ES-I3 (cell line): Measurements from ENCODE around the gene MGAT2.
"Not testable (repeated sequence)": the region's sequence is repeated elsewhere in the genome, so short reads cannot be mapped to it uniquely, and the experiment has no call there.

Experiments used
- H3K36me3 ChIP-seq: 2 replicates; pipeline ENCODE4 v1.6.1; 2013; ENCODE audit warnings: mild to moderate bottlenecking, low read length, control low read depth, moderate library complexity; ENCODE audit not compliant: insufficient read depth
- H3K4me1 ChIP-seq: 2 replicates; pipeline ENCODE4 v1.6.1; 2013; ENCODE audit warnings: mild to moderate bottlenecking, control low read depth, low read length; ENCODE audit not compliant: insufficient read depth
- H3K9ac ChIP-seq: 2 replicates; pipeline ENCODE4 v1.6.1; 2013; ENCODE audit warnings: low read depth, mild to moderate bottlenecking, low read length, moderate library complexity
- H3K9me3 ChIP-seq: 2 replicates; pipeline ENCODE4 v1.6.1; 2013; ENCODE audit warnings: mild to moderate bottlenecking, low read length, moderate library complexity; ENCODE audit not compliant: control insufficient read depth, insufficient read depth

The MGAT2 gene

DNA sequence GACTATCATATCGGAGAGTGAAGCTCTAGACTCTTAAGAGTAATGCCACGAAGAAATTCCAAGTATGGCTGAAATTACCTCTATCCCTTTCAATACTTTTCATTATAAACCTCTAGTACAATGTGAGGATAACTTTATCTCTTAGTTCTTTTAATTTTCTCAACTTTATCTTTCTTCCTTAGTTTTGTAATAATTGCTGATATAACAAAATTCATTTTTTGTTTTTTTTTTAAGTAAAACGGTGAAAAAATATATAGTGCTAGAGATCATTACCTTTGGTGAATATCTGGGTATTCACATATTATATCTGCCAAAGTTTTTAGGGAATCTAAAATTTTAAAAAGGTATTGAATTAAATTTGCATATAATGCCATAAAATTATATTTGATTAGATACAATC, 33.9 kb downstream of the MGAT2 start:
- Histone ChIP-seq H3K9ac (no peak overlapping the region), H3K36me3 (no peaks in the 10 kb centered on the region; the same call in 1 of the 2 replicates), H3K9me3 (no peaks in the 10 kb centered on the region)

DNA sequence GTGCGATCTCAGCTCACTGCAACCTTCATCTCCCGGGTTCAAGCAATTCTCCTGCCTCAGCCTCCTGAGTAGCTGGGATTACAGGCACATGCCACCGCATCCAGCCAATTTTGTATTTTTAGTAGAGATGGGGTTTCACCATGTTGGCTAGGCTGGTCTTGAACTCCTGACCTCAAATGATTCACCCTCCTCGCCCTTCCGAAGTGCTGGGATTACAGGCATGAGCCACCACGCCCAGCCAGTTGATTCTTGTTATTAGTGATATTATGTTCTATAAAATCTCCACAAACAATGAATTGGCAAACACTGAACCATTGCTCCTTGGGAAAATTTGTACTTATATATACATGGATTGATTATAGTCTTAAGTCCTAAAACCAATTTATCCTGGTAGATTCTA, 36.9 kb downstream of the MGAT2 start:
- H3K4me1 ChIP-seq, H3K36me3 ChIP-seq, H3K9ac ChIP-seq, H3K9me3 ChIP-seq: not testable (repeated sequence)

More for the DNA sequence above, 33.9 kb downstream of the MGAT2 start:
- no peaks in the 10 kb centered on the region for H3K4me1 ChIP-seq

DNA sequence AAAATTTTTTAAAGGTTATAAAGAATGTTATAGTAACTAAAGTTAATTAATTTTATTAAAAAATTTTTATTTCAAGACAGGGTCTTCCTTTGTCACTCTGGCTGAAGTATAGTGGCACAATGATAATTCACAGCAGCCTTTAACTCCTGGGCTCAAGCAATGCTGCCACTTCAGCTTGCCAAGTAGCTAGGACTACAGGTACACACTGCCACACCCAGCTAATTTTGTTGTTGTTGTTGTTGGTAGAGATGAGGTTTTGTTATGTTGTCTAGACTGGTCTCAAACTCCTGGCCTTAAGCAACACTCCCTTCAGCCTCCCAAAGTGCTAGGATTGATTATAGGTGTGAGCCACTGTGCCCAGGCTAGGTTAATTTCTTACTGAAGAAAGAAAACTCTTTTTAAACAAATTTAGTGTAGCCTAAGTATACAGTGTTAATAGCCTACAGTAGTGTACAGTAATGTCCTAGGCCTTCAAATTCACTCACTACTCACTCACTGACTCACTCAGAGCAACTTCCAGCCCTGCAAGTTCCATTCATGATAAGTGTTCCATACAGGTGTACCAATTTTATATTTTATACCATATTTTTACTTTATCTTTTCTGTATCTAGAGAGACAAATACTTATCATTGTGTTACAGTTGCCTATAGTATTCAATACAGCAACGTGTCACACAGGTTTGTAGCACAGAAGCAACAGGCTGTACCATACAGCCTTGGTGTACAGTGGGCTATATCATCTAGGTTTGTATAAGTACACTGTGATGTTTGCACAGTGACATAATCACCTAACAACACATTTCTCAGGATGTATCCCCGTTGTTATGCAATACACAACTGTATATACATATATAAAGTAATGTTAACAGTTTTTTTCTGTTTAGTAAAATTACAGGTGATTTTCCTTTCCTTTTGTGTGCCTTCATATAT, 39.2 kb downstream of the MGAT2 start:
- Histone ChIP-seq H3K36me3 (no peaks in the 10 kb centered on the region), H3K9ac (no peak overlapping the region), H3K9me3 (no peaks in the 10 kb centered on the region), H3K4me1 (no peaks in the 10 kb centered on the region)

DNA sequence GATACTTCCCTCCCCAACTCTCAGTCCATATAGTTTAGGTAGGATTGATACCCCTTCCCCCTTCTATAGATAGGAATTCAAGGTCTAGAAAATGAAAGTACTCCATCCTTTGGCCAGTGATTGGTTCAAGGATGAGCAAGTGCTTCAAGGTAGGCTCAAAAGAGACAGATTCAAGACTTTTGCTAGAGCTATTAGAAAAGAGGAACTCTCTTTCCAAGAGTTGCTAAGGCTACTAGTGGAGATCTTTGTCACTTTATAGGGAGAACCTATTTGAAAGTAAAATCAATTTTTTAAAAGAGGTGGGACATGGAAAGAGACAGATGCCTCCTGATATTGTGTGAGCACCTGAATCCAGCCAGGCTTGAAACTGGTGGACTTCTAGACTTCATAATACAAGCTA, 49.9 kb downstream of the MGAT2 start:
- Histone ChIP-seq H3K9ac (no peak overlapping the region), H3K4me1 (no peaks in the 10 kb centered on the region), H3K36me3 (peaks cover 7% of the 10 kb centered on the region), H3K9me3 (no peaks in the 10 kb centered on the region)
